Calu3 (cell line): ENCODE data around the gene PRADC1. TPM values are rescaled to one million over a fixed set of nuclear protein-coding genes. Genes with fewer than 3 reads are reported as not detected.

Experiments used
- BruUV-seq: library from RNA; stranded (reverse); fragments of 400-500 nt; replicated peaks from 2 replicates; lab custom pipeline; 2021; lab: Mats Ljungman, UMichigan
- CTCF ChIA-PET: fragments of 300-600 bp; sonication (Branson Sonifier 250); formaldehyde crosslinking; loops from one replicate; lab custom pipeline; 2022; ENCODE audit warnings: antibody characterized with exemption; lab: Charles Lee
- DNase-seq: peaks from one replicate; pipeline ENCODE4 v3.0.0; 2022
- H3K27ac Mint-ChIP-seq: one replicate; pipeline ENCODE4 v1.8.0; 2022; ENCODE audit warnings: mixed read lengths; ENCODE audit not compliant: unreplicated experiment
- H3K27me3 Mint-ChIP-seq: one replicate; pipeline ENCODE4 v1.8.0; 2022; ENCODE audit warnings: mixed read lengths; ENCODE audit not compliant: unreplicated experiment
- H3K36me3 Mint-ChIP-seq: one replicate; pipeline ENCODE4 v1.8.0; 2022; ENCODE audit warnings: mild to moderate bottlenecking, moderate library complexity, mixed read lengths; ENCODE audit not compliant: insufficient read depth, unreplicated experiment
- H3K4me1 Mint-ChIP-seq: one replicate; pipeline ENCODE4 v1.8.0; 2022; ENCODE audit warnings: mild to moderate bottlenecking, low read depth, mixed read lengths; ENCODE audit not compliant: unreplicated experiment
- H3K4me3 Mint-ChIP-seq: one replicate; pipeline ENCODE4 v1.8.0; 2022; ENCODE audit warnings: mild to moderate bottlenecking, low read depth, moderate library complexity, mixed read lengths; ENCODE audit not compliant: unreplicated experiment
- H3K9me3 Mint-ChIP-seq: one replicate; pipeline ENCODE4 v1.8.0; 2022; ENCODE audit warnings: low read depth, mixed read lengths; ENCODE audit not compliant: unreplicated experiment
- intact Hi-C: fragments of 100-400 bp; cut with micrococcal nuclease; formaldehyde crosslinking; loops from one replicate; pipeline ENCODE4 v1.10.0; 2022; ENCODE audit not compliant: unreplicated experiment
- total RNA-seq: library from RNA; stranded (reverse); gene quantifications from 2 replicates; pipeline ENCODE4 v1.2.3, GENCODE V29; 2022
- TF ChIP-seq, protein P1 (sequence below): fragments of 200-600 bp; IDR thresholded peaks from one replicate; pipeline ENCODE4 v1.8.0; 2022; ENCODE audit warnings: antibody characterized with exemption; ENCODE audit not compliant: unreplicated experiment

The PRADC1 gene
- total RNA-seq, 1 experiment from 2014 or later: 13.8 TPM

DNA sequence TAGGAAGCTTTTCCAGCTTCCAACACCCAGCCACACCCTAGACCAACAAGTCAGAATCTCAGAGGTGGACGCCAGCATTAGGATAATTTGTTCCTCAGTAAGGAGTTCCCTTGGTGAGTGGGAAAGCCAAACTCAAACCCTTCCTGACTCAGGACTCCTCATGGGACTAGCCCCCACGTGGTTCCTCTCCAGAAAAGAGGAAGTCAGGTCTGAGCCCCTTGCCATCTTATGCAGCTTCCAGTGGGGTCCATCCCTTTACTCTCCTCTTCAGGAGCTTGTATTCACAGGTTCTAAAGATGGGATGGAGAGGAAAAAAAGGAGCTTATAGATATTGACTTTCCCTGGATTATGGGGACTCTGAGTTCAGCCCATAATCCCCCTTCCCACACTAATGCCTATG lies 45.5 kb downstream of the PRADC1 start:
- Mint-ChIP-seq H3K36me3 (no peaks in the 10 kb centered on the region), H3K27me3 (peaks cover 98% of the 10 kb centered on the region), H3K27ac (no peak overlapping the region), H3K4me3 (no peak overlapping the region), H3K9me3 (no peaks in the 10 kb centered on the region), H3K4me1 (peaks cover 6% of the 10 kb centered on the region)
- no TSS peak for BruUV-seq
- TF ChIP-seq, protein P1, sequence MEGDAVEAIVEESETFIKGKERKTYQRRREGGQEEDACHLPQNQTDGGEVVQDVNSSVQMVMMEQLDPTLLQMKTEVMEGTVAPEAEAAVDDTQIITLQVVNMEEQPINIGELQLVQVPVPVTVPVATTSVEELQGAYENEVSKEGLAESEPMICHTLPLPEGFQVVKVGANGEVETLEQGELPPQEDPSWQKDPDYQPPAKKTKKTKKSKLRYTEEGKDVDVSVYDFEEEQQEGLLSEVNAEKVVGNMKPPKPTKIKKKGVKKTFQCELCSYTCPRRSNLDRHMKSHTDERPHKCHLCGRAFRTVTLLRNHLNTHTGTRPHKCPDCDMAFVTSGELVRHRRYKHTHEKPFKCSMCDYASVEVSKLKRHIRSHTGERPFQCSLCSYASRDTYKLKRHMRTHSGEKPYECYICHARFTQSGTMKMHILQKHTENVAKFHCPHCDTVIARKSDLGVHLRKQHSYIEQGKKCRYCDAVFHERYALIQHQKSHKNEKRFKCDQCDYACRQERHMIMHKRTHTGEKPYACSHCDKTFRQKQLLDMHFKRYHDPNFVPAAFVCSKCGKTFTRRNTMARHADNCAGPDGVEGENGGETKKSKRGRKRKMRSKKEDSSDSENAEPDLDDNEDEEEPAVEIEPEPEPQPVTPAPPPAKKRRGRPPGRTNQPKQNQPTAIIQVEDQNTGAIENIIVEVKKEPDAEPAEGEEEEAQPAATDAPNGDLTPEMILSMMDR: no peak
- CTCF ChIA-PET: interaction anchor here (1.0 kb wide), 1 partner anchor 10 kb away, joined by 7 read pairs; no protein-coding TSS in a partner anchor
- intact Hi-C loops: no loop called here
- DNase-seq: no peak

DNA sequence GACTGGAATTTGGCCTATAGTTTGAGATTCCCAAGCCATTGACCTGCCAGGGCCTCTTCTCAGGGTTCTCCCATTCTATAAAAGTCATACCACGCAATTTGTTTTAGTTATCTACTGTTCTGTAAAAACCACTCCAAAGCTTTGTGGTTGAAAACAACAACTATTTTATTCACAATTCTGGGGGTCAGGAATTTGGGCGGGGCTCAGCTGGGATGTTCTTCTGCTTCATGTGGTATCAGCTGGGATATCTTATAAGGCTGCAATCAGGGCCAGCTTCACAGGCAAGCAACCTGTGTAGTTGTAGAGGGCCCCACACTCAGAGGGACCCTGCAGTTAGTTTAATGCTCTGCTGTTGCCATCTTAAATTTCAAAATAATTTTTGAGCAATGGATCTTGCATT lies 47.1 kb downstream of the PRADC1 start:
- no peak overlapping the region for H3K4me3 Mint-ChIP-seq
- H3K4me1 Mint-ChIP-seq: peaks cover 6% of the 10 kb centered on the region
- CTCF ChIA-PET: no interaction called here
- H3K27me3 Mint-ChIP-seq: peaks cover 89% of the 10 kb centered on the region
- intact Hi-C loops: no loop called here
- H3K9me3 Mint-ChIP-seq: no peaks in the 10 kb centered on the region
- no TSS peak for BruUV-seq
- no peaks in the 10 kb centered on the region for H3K36me3 Mint-ChIP-seq
- no peak overlapping the region for H3K27ac Mint-ChIP-seq
- no peak for DNase-seq
- TF ChIP-seq, protein P1: no peak

Other genes starting within 250 kb of the PRADC1 start
- 11.3 and 16.4 TPM in 2 replicates for gene SFXN5, start 161.5 kb downstream of the PRADC1 start, total RNA-seq
- gene RAB11FIP5, start 120.3 kb downstream of the PRADC1 start, total RNA-seq: 20.2 and 27.1 TPM in 2 replicates
- gene NOTO, start 30.7 kb downstream of the PRADC1 start, total RNA-seq: not detected in 2 replicates
- gene SMYD5, start 19.0 kb downstream of the PRADC1 start, total RNA-seq: 32.1 and 36.0 TPM in 2 replicates
- 394 and 403 TPM in 2 replicates for gene CCT7, start 1.1 kb upstream of the PRADC1 start, total RNA-seq
- 15.0 and 16.1 TPM in 2 replicates for gene FBXO41, start 51.2 kb upstream of the PRADC1 start, total RNA-seq
- 0.68 and 0.81 TPM in 2 replicates for gene EGR4, start 60.3 kb upstream of the PRADC1 start, total RNA-seq
- 15.8 and 16.1 TPM in 2 replicates for gene ALMS1, start 152.6 kb upstream of the PRADC1 start, total RNA-seq